ENCODE measurements around the gene TRPM3.

The TRPM3 gene

DNA sequence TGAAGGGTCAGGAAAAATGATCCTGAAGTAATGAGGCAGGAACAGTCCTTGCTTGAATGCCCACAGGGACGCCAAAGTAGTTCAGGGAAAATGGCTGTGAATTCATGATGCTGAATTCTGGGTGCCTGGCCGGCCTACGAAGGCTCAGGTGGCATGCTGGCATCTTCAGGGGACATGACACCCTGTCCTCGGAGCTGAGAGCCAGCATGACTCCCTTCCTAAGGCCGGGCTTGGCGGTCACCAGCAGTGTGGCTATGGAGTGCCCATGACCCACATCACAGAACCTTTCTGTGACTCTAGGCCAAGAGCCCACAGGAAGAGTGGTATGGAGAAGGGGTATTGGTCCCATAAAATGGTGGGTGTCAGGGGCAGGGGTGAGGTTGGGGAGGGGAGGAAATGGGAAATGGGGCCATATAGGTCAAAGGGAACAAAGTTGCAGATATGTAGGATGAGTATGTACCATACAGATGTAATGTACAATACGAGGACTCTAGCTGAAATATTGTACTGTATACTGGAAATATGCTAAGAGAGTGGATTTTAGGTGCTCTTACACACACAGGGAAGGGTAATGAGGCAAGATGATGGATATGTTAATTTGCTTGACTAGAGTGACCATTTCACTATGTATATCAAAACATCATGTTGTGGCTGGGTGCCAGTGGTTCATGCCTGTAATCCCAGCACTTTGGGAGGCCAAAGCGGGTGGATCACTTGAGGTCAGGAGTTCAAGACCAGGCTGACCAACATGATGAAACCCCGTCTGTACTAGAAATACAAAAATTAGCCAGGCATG lies 504.2 kb downstream of the TRPM3 start:
- Histone ChIP-seq H3K27ac (ENCODE audit: low read depth, low read length) (no peak overlapping the region), H3K9ac (ENCODE audit: low read depth in 1 of 2, low read length in 2 of 2) (no peak overlapping the region), H3K9me3 (ENCODE audit: control insufficient read depth in 1 of 2, low read length in 2 of 2) (no peaks in the 10 kb centered on the region), H3K27me3 (ENCODE audit: control insufficient read depth in 1 of 2, insufficient read depth in 2 of 2, low read length in 2 of 2) (no peaks in the 10 kb centered on the region), H3K4me1 (ENCODE audit: control insufficient read depth in 1 of 2, insufficient read depth in 2 of 2, low read length in 2 of 2) (peaks cover 0 to 3% of the 10 kb centered on the region in 2 donors), H3K36me3 (ENCODE audit: control insufficient read depth in 1 of 2, insufficient read depth in 2 of 2, low read length in 2 of 2) (no peaks in the 10 kb centered on the region), H3K4me3 (ENCODE audit: low read depth in 1 of 2, low read length in 2 of 2) (no peak overlapping the region)

DNA sequence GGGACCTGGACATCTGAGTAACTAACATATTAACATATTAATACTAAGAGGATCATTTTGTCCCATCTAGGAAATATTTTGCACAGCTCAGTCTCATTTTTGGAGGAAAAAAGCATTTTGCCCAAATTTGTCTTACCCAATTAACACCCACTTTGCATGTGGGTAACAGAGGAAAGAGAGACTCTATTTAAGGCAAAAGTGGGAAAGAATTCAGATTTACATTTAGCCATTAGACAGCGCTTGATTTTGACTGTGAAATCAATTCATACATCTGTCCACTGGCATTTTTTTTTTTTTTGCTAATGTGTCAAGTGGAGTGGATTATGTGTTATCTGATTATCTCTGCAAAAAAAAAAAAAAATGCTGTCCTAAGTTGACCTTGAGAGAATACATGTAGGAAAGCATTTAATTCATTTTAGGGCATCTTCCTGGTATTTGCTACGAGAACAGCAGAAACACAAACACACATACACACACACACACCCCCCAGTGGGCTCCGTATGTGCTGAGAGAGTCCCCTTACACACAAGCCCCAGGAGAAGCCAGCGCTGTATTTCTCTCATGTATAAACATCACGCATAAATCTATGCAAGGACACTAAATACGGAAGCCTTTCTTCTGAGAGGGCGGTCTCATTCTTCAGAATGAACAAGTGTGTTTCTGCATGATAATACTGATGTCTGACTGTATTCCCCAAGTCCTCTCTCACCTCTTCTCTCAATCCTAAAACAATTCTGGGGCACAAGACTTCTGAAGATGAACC lies 505.0 kb downstream of the TRPM3 start:
- no peak overlapping the region for H3K27ac ChIP-seq (ENCODE audit: low read depth, low read length)

DNA sequence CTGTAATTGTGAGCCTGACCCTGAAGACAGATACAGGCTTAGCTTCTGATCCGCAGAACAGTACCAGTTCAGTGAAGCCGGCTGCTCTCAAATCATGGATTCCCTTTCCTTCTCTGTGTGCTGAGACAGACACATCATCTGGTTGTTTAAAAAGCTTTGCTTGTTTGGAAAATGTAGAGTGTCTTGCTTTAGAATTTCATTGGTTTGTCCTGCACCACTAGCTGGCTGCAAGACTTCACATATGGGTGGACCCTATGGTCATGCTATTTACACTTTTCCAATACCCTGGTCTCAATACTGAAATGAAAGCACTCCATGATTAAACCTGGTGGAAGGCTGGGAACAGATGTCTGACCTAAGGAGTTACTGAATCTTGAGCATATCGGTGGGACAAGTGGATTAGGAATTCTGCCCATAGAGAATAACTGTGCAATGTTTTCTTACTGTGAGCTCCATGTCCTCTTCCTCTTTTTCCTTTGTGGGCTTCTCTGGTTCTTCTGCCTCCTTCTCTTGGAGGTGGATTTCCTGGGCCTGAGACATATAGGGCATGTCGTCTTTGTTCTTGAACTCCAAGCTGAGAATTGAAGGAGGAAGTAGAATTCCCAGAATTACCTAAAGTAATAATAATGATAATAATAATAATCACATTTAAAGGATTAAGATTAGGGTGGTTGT lies 505.8 kb downstream of the TRPM3 start:
- Histone ChIP-seq H3K27ac (ENCODE audit: low read depth, low read length) (no peak overlapping the region), H3K9me3 (ENCODE audit: control insufficient read depth in 1 of 2, low read length in 2 of 2) (no peaks in the 10 kb centered on the region), H3K36me3 (ENCODE audit: control insufficient read depth in 1 of 2, insufficient read depth in 2 of 2, low read length in 2 of 2) (no peaks in the 10 kb centered on the region), H3K4me1 (ENCODE audit: control insufficient read depth in 1 of 2, insufficient read depth in 2 of 2, low read length in 2 of 2) (peaks cover 0 to 3% of the 10 kb centered on the region in 2 donors), H3K9ac (ENCODE audit: low read depth in 1 of 2, low read length in 2 of 2) (no peak overlapping the region), H3K27me3 (ENCODE audit: control insufficient read depth in 1 of 2, insufficient read depth in 2 of 2, low read length in 2 of 2) (no peaks in the 10 kb centered on the region), H3K4me3 (ENCODE audit: low read depth in 1 of 2, low read length in 2 of 2) (no peak overlapping the region)

More for the DNA sequence above, 505.0 kb downstream of the TRPM3 start:
- peaks cover 0 to 3% of the 10 kb centered on the region in 2 donors for H3K4me1 ChIP-seq (ENCODE audit: control insufficient read depth in 1 of 2, insufficient read depth in 2 of 2, low read length in 2 of 2)
- H3K9me3 ChIP-seq (ENCODE audit: control insufficient read depth in 1 of 2, low read length in 2 of 2), result no peaks in the 10 kb centered on the region
- no peak overlapping the region for H3K4me3 ChIP-seq (ENCODE audit: low read depth in 1 of 2, low read length in 2 of 2)
- no peaks in the 10 kb centered on the region for H3K36me3 ChIP-seq (ENCODE audit: control insufficient read depth in 1 of 2, insufficient read depth in 2 of 2, low read length in 2 of 2)
- H3K27me3 ChIP-seq (ENCODE audit: control insufficient read depth in 1 of 2, insufficient read depth in 2 of 2, low read length in 2 of 2), result no peaks in the 10 kb centered on the region
- H3K9ac ChIP-seq (ENCODE audit: low read depth in 1 of 2, low read length in 2 of 2), result no peak overlapping the region

DNA sequence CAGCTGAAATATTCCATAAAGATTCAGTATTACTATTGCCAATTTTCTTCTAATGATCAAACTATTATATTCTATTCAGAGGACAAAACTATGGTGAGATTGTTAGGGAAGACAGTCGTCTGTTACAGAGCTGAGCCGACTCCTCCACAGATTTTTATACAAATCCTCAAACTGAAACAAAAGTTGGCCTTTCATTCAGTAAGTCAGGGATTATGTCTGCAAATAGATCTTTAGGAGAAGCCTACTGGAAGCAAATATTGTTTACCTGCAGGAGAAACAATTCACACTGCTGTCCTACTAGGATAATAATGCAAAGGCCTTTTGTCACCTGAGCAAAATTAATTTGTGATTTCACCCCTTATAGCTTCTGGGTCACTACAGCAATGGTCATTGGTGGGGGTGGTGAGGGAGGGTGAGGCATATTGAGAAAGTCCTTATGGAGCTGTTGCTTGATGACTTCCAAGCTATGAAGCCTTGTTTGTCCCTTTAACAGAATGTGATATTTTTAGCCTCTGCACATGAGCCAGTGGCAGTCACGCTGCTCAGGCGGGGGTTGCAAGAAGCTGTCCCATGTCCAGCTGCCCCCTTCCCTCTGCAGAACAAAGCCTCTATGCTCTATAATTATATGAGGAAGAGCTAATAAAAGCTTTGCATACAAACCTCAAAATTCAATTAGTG lies 506.5 kb downstream of the TRPM3 start:
- Histone ChIP-seq H3K9ac (ENCODE audit: low read depth in 1 of 2, low read length in 2 of 2) (no peak overlapping the region), H3K4me3 (ENCODE audit: low read depth in 1 of 2, low read length in 2 of 2) (no peak overlapping the region), H3K4me1 (ENCODE audit: control insufficient read depth in 1 of 2, insufficient read depth in 2 of 2, low read length in 2 of 2) (peaks cover 0 to 3% of the 10 kb centered on the region in 2 donors), H3K9me3 (ENCODE audit: control insufficient read depth in 1 of 2, low read length in 2 of 2) (no peaks in the 10 kb centered on the region), H3K27ac (ENCODE audit: low read depth, low read length) (no peak overlapping the region), H3K36me3 (ENCODE audit: control insufficient read depth in 1 of 2, insufficient read depth in 2 of 2, low read length in 2 of 2) (no peaks in the 10 kb centered on the region), H3K27me3 (ENCODE audit: control insufficient read depth in 1 of 2, insufficient read depth in 2 of 2, low read length in 2 of 2) (no peaks in the 10 kb centered on the region)

DNA sequence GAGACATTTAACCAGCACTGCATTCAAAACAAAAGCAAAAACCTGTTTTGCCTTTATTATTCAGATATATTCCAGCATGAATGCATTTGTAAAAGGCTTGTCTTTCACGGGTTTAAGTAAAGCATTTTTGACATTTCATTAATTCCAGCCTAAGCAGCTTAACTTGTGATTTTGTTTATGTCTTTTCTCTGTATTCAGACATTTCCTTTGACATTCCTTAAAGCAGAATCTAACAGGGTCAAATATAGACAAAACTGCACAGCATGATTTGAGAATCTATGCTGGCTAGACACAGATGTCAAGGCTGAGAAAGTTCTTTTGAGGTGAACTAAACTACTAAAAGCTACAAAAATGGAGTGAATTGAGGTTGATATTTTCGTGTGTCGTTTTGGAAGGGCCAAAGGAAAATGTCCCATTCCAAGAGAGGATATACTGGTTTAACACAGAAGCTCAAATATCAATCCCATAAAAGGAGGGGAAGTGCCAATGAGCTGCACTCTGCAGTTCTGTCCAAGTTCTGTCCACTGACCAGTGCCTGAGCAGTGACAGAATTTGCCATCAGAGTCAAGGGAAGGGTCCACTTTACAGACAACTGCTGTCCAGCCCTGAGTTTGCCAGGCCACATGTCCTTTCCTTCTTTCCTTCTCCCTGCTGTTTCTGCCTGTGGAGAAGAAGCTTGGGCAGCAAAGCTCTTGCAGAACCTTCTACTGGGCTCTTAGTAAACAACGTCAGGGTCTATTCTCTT lies 508.2 kb downstream of the TRPM3 start:
- Histone ChIP-seq H3K9me3 (ENCODE audit: control insufficient read depth in 1 of 2, low read length in 2 of 2) (no peaks in the 10 kb centered on the region), H3K4me1 (ENCODE audit: control insufficient read depth in 1 of 2, insufficient read depth in 2 of 2, low read length in 2 of 2) (peaks cover 0 to 3% of the 10 kb centered on the region in 2 donors), H3K27me3 (ENCODE audit: control insufficient read depth in 1 of 2, insufficient read depth in 2 of 2, low read length in 2 of 2) (no peaks in the 10 kb centered on the region), H3K9ac (ENCODE audit: low read depth in 1 of 2, low read length in 2 of 2) (no peak overlapping the region), H3K4me3 (ENCODE audit: low read depth in 1 of 2, low read length in 2 of 2) (no peak overlapping the region), H3K36me3 (ENCODE audit: control insufficient read depth in 1 of 2, insufficient read depth in 2 of 2, low read length in 2 of 2) (no peaks in the 10 kb centered on the region), H3K27ac (ENCODE audit: low read depth, low read length) (no peak overlapping the region)

DNA sequence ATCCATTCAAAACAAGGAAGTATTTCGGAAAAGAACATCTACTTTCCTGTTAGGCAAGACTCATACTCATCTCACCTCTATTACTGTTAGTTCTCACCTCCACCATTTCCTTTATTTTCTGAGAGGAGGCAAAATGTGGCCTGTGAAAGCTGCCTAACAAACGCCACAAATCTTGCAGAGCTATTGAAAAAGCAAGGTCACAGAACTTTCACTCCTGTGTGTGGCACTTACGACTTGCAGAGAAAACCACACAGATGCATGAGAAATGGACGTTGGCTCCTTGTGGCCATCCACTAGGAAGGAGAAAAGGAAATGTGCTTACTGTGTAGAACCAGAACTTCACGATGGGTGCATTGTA lies 511.2 kb downstream of the TRPM3 start:
- Histone ChIP-seq H3K36me3 (ENCODE audit: control insufficient read depth in 1 of 2, insufficient read depth in 2 of 2, low read length in 2 of 2) (no peaks in the 10 kb centered on the region), H3K27me3 (ENCODE audit: control insufficient read depth in 1 of 2, insufficient read depth in 2 of 2, low read length in 2 of 2) (no peaks in the 10 kb centered on the region), H3K4me3 (ENCODE audit: low read depth in 1 of 2, low read length in 2 of 2) (no peak overlapping the region), H3K4me1 (ENCODE audit: control insufficient read depth in 1 of 2, insufficient read depth in 2 of 2, low read length in 2 of 2) (peaks cover 0 to 3% of the 10 kb centered on the region in 2 donors), H3K9me3 (ENCODE audit: control insufficient read depth in 1 of 2, low read length in 2 of 2) (no peaks in the 10 kb centered on the region), H3K9ac (ENCODE audit: low read depth in 1 of 2, low read length in 2 of 2) (no peak overlapping the region), H3K27ac (ENCODE audit: low read depth, low read length) (no peak overlapping the region)

DNA sequence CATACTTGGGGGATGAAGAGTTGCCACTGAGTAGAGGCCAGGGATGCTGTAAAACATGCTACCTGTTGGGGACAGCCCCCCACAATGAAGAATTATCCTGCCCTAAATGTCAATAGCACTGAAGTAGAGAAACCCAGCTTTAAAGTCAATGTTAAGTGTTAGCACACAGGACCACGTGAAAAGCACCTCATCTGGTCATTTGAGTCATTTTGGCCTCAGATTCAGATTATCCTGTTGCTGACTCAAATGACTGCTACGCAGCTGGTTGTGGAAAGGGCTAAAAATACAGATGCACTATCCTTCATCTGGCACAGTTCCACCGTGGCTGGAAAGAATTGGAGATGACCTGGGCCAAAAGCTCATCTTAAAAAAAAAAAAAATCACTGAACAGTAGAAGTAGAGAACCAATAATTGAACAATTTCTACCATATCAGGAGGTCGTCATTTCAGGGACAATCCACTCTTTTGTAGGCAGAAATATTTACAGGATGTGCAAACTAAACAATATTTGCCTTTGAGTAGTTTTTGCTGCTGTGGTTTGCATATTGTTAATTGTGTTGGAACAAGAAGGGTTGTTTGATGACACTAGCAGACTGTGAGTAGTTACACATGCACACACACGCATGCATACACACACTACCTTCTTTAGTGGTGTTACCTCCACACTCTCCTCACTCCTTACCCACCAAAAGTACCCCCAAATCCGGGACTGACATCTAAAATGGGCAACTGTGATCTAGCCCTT lies 511.7 kb downstream of the TRPM3 start:
- no peaks in the 10 kb centered on the region for H3K9me3 ChIP-seq (ENCODE audit: control insufficient read depth in 1 of 2, low read length in 2 of 2)
- no peak overlapping the region for H3K4me3 ChIP-seq (ENCODE audit: low read depth in 1 of 2, low read length in 2 of 2)
- no peak overlapping the region for H3K9ac ChIP-seq (ENCODE audit: low read depth in 1 of 2, low read length in 2 of 2)
- H3K4me1 ChIP-seq (ENCODE audit: control insufficient read depth in 1 of 2, insufficient read depth in 2 of 2, low read length in 2 of 2), result peaks cover 0 to 3% of the 10 kb centered on the region in 2 donors
- no peak overlapping the region for H3K27ac ChIP-seq (ENCODE audit: low read depth, low read length)
- H3K36me3 ChIP-seq (ENCODE audit: control insufficient read depth in 1 of 2, insufficient read depth in 2 of 2, low read length in 2 of 2), result no peaks in the 10 kb centered on the region
- H3K27me3 ChIP-seq (ENCODE audit: control insufficient read depth in 1 of 2, insufficient read depth in 2 of 2, low read length in 2 of 2), result no peaks in the 10 kb centered on the region

DNA sequence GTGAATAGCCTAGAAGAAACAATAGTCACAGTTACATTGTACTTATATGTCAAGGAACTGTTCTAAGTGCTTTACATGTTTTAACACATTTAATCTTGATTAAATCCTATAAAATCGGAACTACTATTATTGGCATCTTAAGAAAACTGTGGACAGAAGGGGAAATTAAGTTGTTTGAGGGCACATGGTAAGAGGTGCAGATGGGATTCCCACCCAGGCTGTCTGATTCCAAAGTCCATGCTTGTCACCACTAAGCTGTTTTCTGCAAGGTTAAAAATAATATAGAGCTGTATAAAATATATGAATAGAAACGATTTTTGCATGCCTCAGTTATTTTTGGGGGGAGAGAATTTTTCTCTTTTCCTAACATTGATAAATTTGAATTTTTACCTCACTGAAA lies 512.4 kb downstream of the TRPM3 start:
- Histone ChIP-seq H3K4me3 (ENCODE audit: low read depth in 1 of 2, low read length in 2 of 2) (no peak overlapping the region), H3K27me3 (ENCODE audit: control insufficient read depth in 1 of 2, insufficient read depth in 2 of 2, low read length in 2 of 2) (no peaks in the 10 kb centered on the region), H3K4me1 (ENCODE audit: control insufficient read depth in 1 of 2, insufficient read depth in 2 of 2, low read length in 2 of 2) (no peaks in the 10 kb centered on the region), H3K9me3 (ENCODE audit: control insufficient read depth in 1 of 2, low read length in 2 of 2) (no peaks in the 10 kb centered on the region), H3K27ac (ENCODE audit: low read depth, low read length) (no peak overlapping the region), H3K36me3 (ENCODE audit: control insufficient read depth in 1 of 2, insufficient read depth in 2 of 2, low read length in 2 of 2) (no peaks in the 10 kb centered on the region), H3K9ac (ENCODE audit: low read depth in 1 of 2, low read length in 2 of 2) (no peak overlapping the region)

DNA sequence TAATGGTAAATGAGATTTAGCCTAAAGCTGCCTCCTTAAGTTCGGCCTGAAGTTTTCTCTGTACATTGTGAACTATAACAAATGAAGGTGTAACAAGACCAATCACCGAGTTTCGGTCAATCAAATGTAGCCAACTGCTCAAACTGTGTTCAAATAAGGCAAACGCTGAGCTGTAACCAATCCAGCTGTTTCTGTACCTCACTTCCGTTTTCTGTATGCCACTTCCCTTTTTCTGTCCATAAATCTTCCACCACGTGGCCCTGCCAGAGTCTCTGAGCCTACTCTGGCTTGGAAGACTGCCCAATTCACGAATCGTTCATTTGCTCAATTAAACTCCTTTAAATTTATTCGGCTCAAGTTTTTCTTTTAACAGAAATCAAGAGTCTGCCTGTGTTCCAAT lies 513.5 kb downstream of the TRPM3 start:
- Histone ChIP-seq H3K9me3 (ENCODE audit: control insufficient read depth in 1 of 2, low read length in 2 of 2) (no peaks in the 10 kb centered on the region), H3K9ac (ENCODE audit: low read depth in 1 of 2, low read length in 2 of 2) (no peak overlapping the region), H3K27me3 (ENCODE audit: control insufficient read depth in 1 of 2, insufficient read depth in 2 of 2, low read length in 2 of 2) (no peaks in the 10 kb centered on the region), H3K36me3 (ENCODE audit: control insufficient read depth in 1 of 2, insufficient read depth in 2 of 2, low read length in 2 of 2) (no peaks in the 10 kb centered on the region), H3K4me3 (ENCODE audit: low read depth in 1 of 2, low read length in 2 of 2) (no peak overlapping the region), H3K4me1 (ENCODE audit: control insufficient read depth in 1 of 2, insufficient read depth in 2 of 2, low read length in 2 of 2) (no peaks in the 10 kb centered on the region), H3K27ac (ENCODE audit: low read depth, low read length) (no peak overlapping the region)

Data from duodenal mucosa (tissue), 2 donors.